ENCODE data around the gene ASCL5. TPM values are rescaled to one million over a fixed set of nuclear protein-coding genes. Genes with fewer than 3 reads are reported as not detected.
A peak's percentile ranks its signal among the peaks of the same experiment; 100 is the strongest.

The ASCL5 gene
- total and polyA plus RNA-seq, 9 of the 15 experiments (the other 6 are each of a cell fraction or from before 2014, with no cell fraction given): 0.09 TPM; not detected in 8

- TF ChIP-seq EZH2 (IDR thresholded peaks at IDR 0.05; ENCODE audit: borderline replicate concordance, low read depth, low read length): no peak
- TF ChIP-seq ZNF512 (tag; IDR thresholded peaks at IDR 0.05): no peak
- no peak for TF ChIP-seq FOXP4 (CRISPR knock-in tag; IDR thresholded peaks at IDR 0.05; ENCODE audit: borderline replicate concordance)
- TF ChIP-seq ATF3 (IDR thresholded peaks at IDR 0.05): peak; percentile 95
- no peak for TF ChIP-seq ATF3 (CRISPR knock-in tag; conservative IDR thresholded peaks at IDR 0.05)
- no peak for TF ChIP-seq ZNF79 (CRISPR knock-in tag; IDR thresholded peaks at IDR 0.05; ENCODE audit: low read depth)
- no peak for TF ChIP-seq ZNF589 (CRISPR knock-in tag; IDR thresholded peaks at IDR 0.05; ENCODE audit: low read depth)
- no peak for TF ChIP-seq ZNF197 (CRISPR knock-in tag; IDR thresholded peaks at IDR 0.05; ENCODE audit: low read depth)
- no peak for TF ChIP-seq IRF2 (CRISPR knock-in tag; IDR thresholded peaks at IDR 0.05)
- TF ChIP-seq NFIC (IDR thresholded peaks at IDR 0.05): no peak; the same call in 1 of the 2 replicates
- no peak for TF ChIP-seq SMAD2 (IDR thresholded peaks at IDR 0.05; ENCODE audit: low read depth, low read length)
- TF ChIP-seq SMARCC2 (IDR thresholded peaks at IDR 0.05; ENCODE audit: low read depth): no peak
- TF ChIP-seq MXI1 (IDR thresholded peaks at IDR 0.05; ENCODE audit: low read depth, low read length): no peak
- peak; percentile 94 for TF ChIP-seq POLR2G (IDR thresholded peaks at IDR 0.05; ENCODE audit: low read depth, low read length)
- TF ChIP-seq NR2C2 (CRISPR knock-in tag; IDR thresholded peaks at IDR 0.05): no peak
- TF ChIP-seq NR2C2 (tag; IDR thresholded peaks at IDR 0.05): peak; percentile 88
- peak; percentile 96 for TF ChIP-seq ATF4 (CRISPR knock-in tag; IDR thresholded peaks at IDR 0.05)
- no peak for TF ChIP-seq DDX20 (tag; IDR thresholded peaks at IDR 0.05; ENCODE audit: low read depth)
- no peak for TF ChIP-seq XRCC3 (IDR thresholded peaks at IDR 0.05)
- no peak for TF ChIP-seq U2AF1 (optimal IDR thresholded peaks at IDR 0.05; ENCODE audit: low read depth, low read length)
Measured at GRCh38 chr1:201170533-201171062, 43.6 kb upstream of the ASCL5 start (continued).

All from K562 (cell line).